Measurements from ENCODE around the gene CERCAM.
A peak's percentile ranks its signal among the peaks of the same experiment; 100 is the strongest.
"Not testable (repeated sequence)": the region's sequence is repeated elsewhere in the genome, so short reads cannot be mapped to it uniquely, and the experiment has no call there.

CERCAM gene

DNA sequence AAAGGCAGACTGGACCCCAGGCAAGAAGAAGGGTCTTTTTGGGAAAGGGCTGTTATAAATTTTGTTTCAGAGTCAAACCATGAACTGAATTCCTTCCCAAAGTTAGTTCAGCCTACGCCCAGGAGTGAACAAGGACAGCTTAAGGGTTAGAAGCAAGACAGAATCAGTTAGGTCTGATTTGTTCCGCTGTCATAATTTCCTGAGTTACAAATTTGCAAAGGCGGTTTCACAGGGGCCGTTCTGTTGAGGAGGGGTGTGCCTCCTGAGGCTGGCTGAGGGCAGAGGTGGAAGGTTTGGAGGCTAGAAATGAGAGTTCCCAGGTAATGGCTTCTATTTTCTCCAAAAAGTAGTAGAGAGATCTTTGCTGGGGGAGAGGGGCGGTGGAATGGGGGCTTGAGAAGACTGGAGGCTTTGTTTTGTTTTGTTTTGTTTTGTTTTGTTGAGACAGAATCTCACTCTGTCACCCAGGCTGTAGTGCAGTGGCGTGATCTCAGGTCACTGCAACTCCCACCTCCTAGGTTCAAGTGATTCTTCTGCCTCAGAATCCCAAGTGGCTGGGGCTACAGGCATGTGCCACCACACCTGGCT, 4.1 kb upstream of the CERCAM start:
- H3K4me3 ChIP-seq (ENCODE audit: low read depth, low read length): no peak overlapping the region
- no peak for TF ChIP-seq CTCF (IDR thresholded peaks at IDR 0.05; ENCODE audit: low read depth, low read length)
- in situ Hi-C loops (cut with HindIII; ENCODE audit: low sequenced_read_pairs): no loop called here
- DNase-seq (ENCODE audit: low read depth, low spot score): no peak

DNA sequence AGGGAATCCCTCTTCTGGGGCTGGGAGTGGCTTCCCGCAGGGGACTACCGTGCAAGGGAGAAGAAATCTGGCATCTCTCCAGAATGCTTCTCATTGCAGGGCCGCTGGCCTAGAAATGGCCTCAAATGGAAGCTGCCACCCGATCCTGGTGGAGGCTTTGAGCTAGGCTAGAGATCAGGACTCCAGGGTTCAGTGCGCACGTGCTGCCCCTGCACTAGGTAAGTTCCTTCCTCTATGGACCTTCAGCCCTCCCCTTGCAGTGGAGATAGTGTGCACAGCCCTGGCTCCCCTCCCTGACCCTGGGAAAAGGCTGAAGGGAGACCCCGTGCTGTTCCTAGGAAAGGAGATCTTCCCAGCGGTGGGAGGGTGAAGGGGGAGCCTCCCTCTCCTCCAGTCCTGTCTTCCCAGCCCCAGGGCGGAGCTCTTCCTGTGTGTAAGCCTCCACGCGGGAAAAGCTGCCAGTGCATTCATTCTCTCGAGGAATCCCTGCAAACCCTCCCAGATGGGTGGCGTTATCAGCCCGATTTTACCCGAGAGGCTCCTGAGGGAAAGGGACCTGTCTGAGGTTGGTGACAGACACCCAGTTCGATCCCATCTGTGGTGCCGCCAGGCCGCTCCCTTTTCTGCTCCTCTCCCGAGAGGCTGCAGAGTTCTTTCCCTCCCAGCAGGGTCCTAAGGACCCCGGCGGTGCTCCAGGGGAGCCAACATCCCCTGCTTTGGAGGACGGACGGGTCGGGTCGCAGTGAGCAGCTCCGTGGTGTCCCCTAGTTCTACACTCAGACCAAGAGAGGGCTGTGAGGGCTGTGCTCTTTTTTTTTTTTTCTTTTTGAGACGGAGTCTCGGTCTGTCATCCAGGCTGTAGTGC, 1.4 kb upstream of the CERCAM start:
- H3K4me3 ChIP-seq (ENCODE audit: low read depth, low read length): no peak overlapping the region
- DNase-seq (ENCODE audit: low read depth, low spot score): no peak
- no peak for TF ChIP-seq CTCF (IDR thresholded peaks at IDR 0.05; ENCODE audit: low read depth, low read length)
- in situ Hi-C loops (cut with HindIII; ENCODE audit: low sequenced_read_pairs): no loop called here

DNA sequence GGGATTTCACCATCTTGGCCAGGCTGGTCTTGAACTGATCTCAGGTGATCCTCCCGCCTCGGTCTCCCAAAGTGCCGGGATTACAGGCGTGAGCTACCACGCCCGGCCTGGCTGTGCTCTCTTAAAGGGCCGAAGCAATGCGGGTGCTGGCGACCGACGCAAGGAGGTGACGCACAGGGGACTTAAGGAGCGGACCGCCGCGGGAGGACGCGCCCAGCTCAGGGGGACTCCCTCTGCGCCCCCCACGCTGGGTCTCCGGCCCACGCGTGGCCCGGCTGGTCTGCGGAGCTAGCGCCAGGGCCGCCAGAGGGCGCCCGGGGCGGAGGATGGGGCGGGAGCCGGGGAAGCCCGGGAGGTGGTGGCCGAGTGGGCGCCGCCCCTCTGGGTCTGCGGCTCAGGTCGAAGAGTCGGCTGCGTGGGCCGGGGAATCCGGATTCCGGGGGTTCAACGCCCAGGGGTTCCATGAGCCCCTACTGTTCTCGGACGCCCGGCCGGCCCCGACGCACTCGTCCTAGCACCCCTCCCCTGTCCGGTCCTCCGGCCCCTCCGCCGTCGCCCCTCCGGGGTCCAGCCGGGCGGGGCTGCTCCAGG, 502 bp upstream of the CERCAM start:
- H3K4me3 ChIP-seq (ENCODE audit: low read depth, low read length): peak overlapping the region; percentile 74
- in situ Hi-C loops (cut with HindIII; ENCODE audit: low sequenced_read_pairs): no loop called here
- peak; percentile 60 for DNase-seq (ENCODE audit: low read depth, low spot score)
- TF ChIP-seq CTCF (IDR thresholded peaks at IDR 0.05; ENCODE audit: low read depth, low read length): peak; percentile 75

DNA sequence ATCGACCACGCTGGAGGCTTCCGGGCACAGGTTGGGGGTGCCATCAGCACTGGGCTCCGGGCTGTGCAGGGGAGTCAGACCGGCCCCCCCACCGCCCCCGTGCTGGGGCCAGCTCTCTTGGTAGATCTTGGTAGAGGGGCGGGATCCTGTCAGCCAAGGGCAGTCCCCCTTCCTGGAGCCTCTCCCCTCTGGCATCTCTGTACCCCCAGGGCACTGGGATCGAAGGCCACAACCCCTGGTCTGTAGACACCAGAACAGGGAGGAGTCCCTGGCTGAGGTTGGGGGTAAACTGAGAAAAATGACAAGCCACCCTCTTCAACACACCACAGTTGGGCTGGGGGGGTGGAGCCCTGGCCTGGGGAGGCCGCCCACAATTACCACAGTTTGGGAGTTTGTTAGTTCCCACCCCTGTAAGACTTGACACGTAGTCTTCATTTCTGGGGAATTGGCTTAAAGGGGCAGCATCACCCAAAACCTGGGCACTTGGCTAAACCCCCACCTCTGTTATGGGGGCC, 882 bp downstream of the CERCAM start:
- H3K4me3 ChIP-seq (ENCODE audit: low read depth, low read length): peak overlapping the region; percentile 74
- TF ChIP-seq CTCF (IDR thresholded peaks at IDR 0.05; ENCODE audit: low read depth, low read length): no peak
- in situ Hi-C loops (cut with HindIII; ENCODE audit: low sequenced_read_pairs): no loop called here
- no peak for DNase-seq (ENCODE audit: low read depth, low spot score)

- in situ Hi-C loops (cut with HindIII; ENCODE audit: low sequenced_read_pairs); DNase-seq (ENCODE audit: low read depth, low spot score): not testable (repeated sequence)
- peak overlapping the region; percentile 74 for H3K4me3 ChIP-seq (ENCODE audit: low read depth, low read length)
Measured at GRCh38 chr9:128422022-128422782, 1.5 kb downstream of the CERCAM start.

- DNase-seq (ENCODE audit: low read depth, low spot score): no peak
- no peak overlapping the region for H3K4me3 ChIP-seq (ENCODE audit: low read depth, low read length)
- in situ Hi-C loops (cut with HindIII; ENCODE audit: low sequenced_read_pairs): no loop called here
- no peak for TF ChIP-seq CTCF (IDR thresholded peaks at IDR 0.05; ENCODE audit: low read depth, low read length)
Measured at GRCh38 chr9:128422783-128423150, 2.1 kb downstream of the CERCAM start.

DNA sequence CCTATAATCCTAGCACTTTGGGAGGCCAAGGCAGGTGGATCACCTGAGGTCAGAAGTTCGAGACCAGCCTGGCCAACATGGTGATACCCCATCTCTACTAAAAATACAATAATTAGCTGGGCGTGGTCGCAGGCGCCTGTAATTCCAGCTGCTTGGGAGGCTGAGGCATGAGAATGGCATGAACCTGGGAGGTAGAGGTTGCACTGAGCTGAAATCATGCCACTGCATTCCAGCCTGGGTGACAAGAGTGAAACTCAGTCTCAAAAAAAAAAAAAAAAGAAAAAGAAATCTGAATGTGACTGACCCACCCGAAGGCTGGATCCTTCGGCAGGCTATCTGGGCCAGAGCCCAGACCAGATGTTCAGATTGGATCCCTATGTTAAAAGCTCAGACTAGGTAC, 2.7 kb downstream of the CERCAM start:
- H3K4me3 ChIP-seq (ENCODE audit: low read depth, low read length); DNase-seq (ENCODE audit: low read depth, low spot score); in situ Hi-C loops (cut with HindIII; ENCODE audit: low sequenced_read_pairs): not testable (repeated sequence)
